Activated CD4-positive, alpha-beta T cell treated with anti-CD3 and anti-CD28 coated beads for 48 hours (primary cell): ENCODE measurements around the gene CCDC89.

Experiments
- DNase-seq: peaks from one replicate; pipeline ENCODE4 v3.0.0-alpha.2; 2020

Gene CCDC89

GRCh38 chr11:85685820-85686459 lies at the start of gene CCDC89:
TSS of gene CCDC89 (minus strand) at chr11:85686195. CDS start at chr11:85686130, 65 bp downstream.
- no peak for DNase-seq

GRCh38 chr11:85732965-85733364 lies 47.0 kb upstream of the CCDC89 start:
- DNase-seq = no peak

- DNase-seq = no peak
Measured at GRCh38 chr11:85726381-85726780, 40.4 kb upstream of the CCDC89 start.

GRCh38 chr11:85725510-85726258 lies 39.7 kb upstream of the CCDC89 start:
- DNase-seq = no peak

- no peak for DNase-seq
Measured at GRCh38 chr11:85724748-85725465, 38.9 kb upstream of the CCDC89 start.

GRCh38 chr11:85723088-85723487 lies 37.1 kb upstream of the CCDC89 start:
- no peak for DNase-seq

GRCh38 chr11:85721191-85721590 lies 35.2 kb upstream of the CCDC89 start:
- DNase-seq = no peak

GRCh38 chr11:85718991-85719807 lies 33.2 kb upstream of the CCDC89 start:
- DNase-seq = no peak

- DNase-seq = no peak
Measured at GRCh38 chr11:85718126-85718943, 32.3 kb upstream of the CCDC89 start.

- DNase-seq = no peak
Measured at GRCh38 chr11:85717429-85717828, 31.4 kb upstream of the CCDC89 start.

- DNase-seq = no peak
Measured at GRCh38 chr11:85712953-85713352, 27.0 kb upstream of the CCDC89 start.

GRCh38 chr11:85710917-85711316 lies 24.9 kb upstream of the CCDC89 start:
- DNase-seq = no peak

- DNase-seq = no peak
Measured at GRCh38 chr11:85709941-85710702, 24.1 kb upstream of the CCDC89 start.

GRCh38 chr11:85705800-85706199 lies 19.8 kb upstream of the CCDC89 start:
- no peak for DNase-seq

GRCh38 chr11:85704967-85705366 lies 19.0 kb upstream of the CCDC89 start:
- no peak for DNase-seq

GRCh38 chr11:85699957-85700741 lies 14.2 kb upstream of the CCDC89 start:
- no peak for DNase-seq

- DNase-seq = no peak
Measured at GRCh38 chr11:85698195-85698594, 12.2 kb upstream of the CCDC89 start.

- DNase-seq = no peak
Measured at GRCh38 chr11:85697747-85698146, 11.8 kb upstream of the CCDC89 start.

GRCh38 chr11:85695546-85695945 lies 9.6 kb upstream of the CCDC89 start:
- no peak for DNase-seq

GRCh38 chr11:85694385-85694980 lies 8.5 kb upstream of the CCDC89 start:
- DNase-seq = no peak
